ENCODE data around the gene UBAC2.

UBAC2 gene

DNA sequence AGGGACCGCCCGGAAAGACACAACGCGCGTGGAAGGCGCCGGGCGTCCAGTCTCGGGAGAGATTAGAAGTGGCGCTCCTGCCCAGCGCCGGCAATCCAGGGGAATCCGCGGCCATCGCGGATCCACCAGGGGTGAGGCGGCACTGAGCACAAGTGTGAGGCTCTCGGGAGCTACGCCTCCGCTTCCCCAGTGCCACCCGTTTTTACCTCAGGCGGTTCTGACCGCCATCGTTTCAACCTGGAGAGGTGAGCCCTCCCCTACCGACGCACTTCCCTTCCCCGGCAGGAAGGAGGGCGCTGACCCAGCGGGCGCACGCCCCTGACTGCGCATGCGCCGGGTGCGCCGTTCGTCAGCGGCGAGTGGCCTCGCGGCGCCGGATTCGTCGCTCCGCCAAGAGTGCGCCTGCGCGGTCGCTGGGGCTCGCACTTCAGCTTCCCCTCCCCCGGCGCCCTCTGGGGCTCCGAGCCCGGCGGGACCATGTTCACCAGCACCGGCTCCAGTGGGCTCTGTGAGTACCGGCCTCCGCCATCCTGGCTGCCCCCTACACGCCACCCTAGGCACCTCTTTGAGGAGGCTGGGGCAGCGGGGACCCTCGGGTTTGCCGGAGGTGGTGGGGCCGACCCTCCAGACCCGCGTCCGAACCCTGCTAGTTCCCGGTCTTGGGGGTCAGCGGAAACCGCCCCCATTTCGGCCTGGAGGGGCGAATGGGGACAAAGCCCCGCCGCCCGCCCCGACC is at the start of gene UBAC2:
UBAC2 (plus strand) TSS at position 423 of the 736 bp plus-strand sequence; CDS start at position 478, 55 bp downstream.
- TF ChIP-seq, protein P1, sequence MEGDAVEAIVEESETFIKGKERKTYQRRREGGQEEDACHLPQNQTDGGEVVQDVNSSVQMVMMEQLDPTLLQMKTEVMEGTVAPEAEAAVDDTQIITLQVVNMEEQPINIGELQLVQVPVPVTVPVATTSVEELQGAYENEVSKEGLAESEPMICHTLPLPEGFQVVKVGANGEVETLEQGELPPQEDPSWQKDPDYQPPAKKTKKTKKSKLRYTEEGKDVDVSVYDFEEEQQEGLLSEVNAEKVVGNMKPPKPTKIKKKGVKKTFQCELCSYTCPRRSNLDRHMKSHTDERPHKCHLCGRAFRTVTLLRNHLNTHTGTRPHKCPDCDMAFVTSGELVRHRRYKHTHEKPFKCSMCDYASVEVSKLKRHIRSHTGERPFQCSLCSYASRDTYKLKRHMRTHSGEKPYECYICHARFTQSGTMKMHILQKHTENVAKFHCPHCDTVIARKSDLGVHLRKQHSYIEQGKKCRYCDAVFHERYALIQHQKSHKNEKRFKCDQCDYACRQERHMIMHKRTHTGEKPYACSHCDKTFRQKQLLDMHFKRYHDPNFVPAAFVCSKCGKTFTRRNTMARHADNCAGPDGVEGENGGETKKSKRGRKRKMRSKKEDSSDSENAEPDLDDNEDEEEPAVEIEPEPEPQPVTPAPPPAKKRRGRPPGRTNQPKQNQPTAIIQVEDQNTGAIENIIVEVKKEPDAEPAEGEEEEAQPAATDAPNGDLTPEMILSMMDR (IDR thresholded peaks at IDR 0.05; ENCODE audit: borderline replicate concordance, extremely low read depth, low read length, poor library complexity, severe bottlenecking) = peak; percentile 9
- TF ChIP-seq EZH2 (IDR thresholded peaks at IDR 0.05; ENCODE audit: borderline replicate concordance, low read depth, low read length, severe bottlenecking) = no peak
- H3K9me3 ChIP-seq (ENCODE audit: insufficient read depth, low read length, severe bottlenecking) = no peaks in the 10 kb centered on the region
- H4K20me1 ChIP-seq (ENCODE audit: insufficient read depth, low read length) = peaks cover 29% of the 10 kb centered on the region
- peaks cover 51% of the 10 kb centered on the region for H3K4me1 ChIP-seq (ENCODE audit: insufficient read depth, low read length)
- peaks cover 6% of the 10 kb centered on the region for H3K36me3 ChIP-seq (ENCODE audit: insufficient read depth, low read length)
- DNase-seq (peak; percentile 96), ATAC-seq (ENCODE audit: insufficient read depth, low read depth) (peak; percentile 77)
- peak within 1 kb of the TSS; percentile 90 for H3K27ac ChIP-seq (ENCODE audit: low read length)
- peak within 1 kb of the TSS; percentile 82 for H3K4me2 ChIP-seq (ENCODE audit: insufficient read depth, low read length)
- peaks cover 61% of the 10 kb centered on the region for H3K79me2 ChIP-seq (ENCODE audit: insufficient read depth, low read length)
- peak within 1 kb of the TSS; percentile 98 for H3K9ac ChIP-seq (ENCODE audit: low read depth, low read length)
- H2AFZ ChIP-seq (ENCODE audit: low read depth, low read length) = peak within 1 kb of the TSS; percentile 89
- peak within 1 kb of the TSS; percentile 87 to 91 for H3K4me3 ChIP-seq (ENCODE audit: low read depth in 1 of 2, low read length in 2 of 2)
- no peaks in the 10 kb centered on the region for H3K27me3 ChIP-seq (ENCODE audit: insufficient read depth, low read length, poor library complexity)

GRCh38 chr13:99151516-99151915 is 49.1 kb upstream of the UBAC2 start:
- Histone ChIP-seq H4K20me1 (ENCODE audit: insufficient read depth, low read length) (no peaks in the 10 kb centered on the region), H3K27ac (ENCODE audit: low read length) (no peak overlapping the region), H3K4me3 (ENCODE audit: low read depth in 1 of 2, low read length in 2 of 2) (no peak overlapping the region), H3K4me1 (ENCODE audit: insufficient read depth, low read length) (no peaks in the 10 kb centered on the region), H3K9me3 (ENCODE audit: insufficient read depth, low read length, severe bottlenecking) (no peaks in the 10 kb centered on the region), H3K9ac (ENCODE audit: low read depth, low read length) (no peak overlapping the region), H3K4me2 (ENCODE audit: insufficient read depth, low read length) (no peak overlapping the region), H3K79me2 (ENCODE audit: insufficient read depth, low read length) (no peaks in the 10 kb centered on the region), H2AFZ (ENCODE audit: low read depth, low read length) (no peak overlapping the region), H3K27me3 (ENCODE audit: insufficient read depth, low read length, poor library complexity) (no peaks in the 10 kb centered on the region), H3K36me3 (ENCODE audit: insufficient read depth, low read length) (no peaks in the 10 kb centered on the region)
- no peak for ATAC-seq (ENCODE audit: insufficient read depth, low read depth)
- no peak for DNase-seq
- TF ChIP-seq, protein P1 (IDR thresholded peaks at IDR 0.05; ENCODE audit: borderline replicate concordance, extremely low read depth, low read length, poor library complexity, severe bottlenecking) = no peak
- TF ChIP-seq EZH2 (IDR thresholded peaks at IDR 0.05; ENCODE audit: borderline replicate concordance, low read depth, low read length, severe bottlenecking) = no peak

GRCh38 chr13:99153219-99153618 is 47.4 kb upstream of the UBAC2 start:
- Histone ChIP-seq H3K4me1 (ENCODE audit: insufficient read depth, low read length) (no peaks in the 10 kb centered on the region), H3K79me2 (ENCODE audit: insufficient read depth, low read length) (no peaks in the 10 kb centered on the region), H3K27ac (ENCODE audit: low read length) (no peak overlapping the region), H3K4me2 (ENCODE audit: insufficient read depth, low read length) (no peak overlapping the region), H3K27me3 (ENCODE audit: insufficient read depth, low read length, poor library complexity) (no peaks in the 10 kb centered on the region), H2AFZ (ENCODE audit: low read depth, low read length) (no peak overlapping the region), H3K4me3 (ENCODE audit: low read depth in 1 of 2, low read length in 2 of 2) (no peak overlapping the region), H3K9ac (ENCODE audit: low read depth, low read length) (no peak overlapping the region), H4K20me1 (ENCODE audit: insufficient read depth, low read length) (no peaks in the 10 kb centered on the region), H3K9me3 (ENCODE audit: insufficient read depth, low read length, severe bottlenecking) (no peaks in the 10 kb centered on the region), H3K36me3 (ENCODE audit: insufficient read depth, low read length) (no peaks in the 10 kb centered on the region)
- DNase-seq = no peak
- no peak for ATAC-seq (ENCODE audit: insufficient read depth, low read depth)
- TF ChIP-seq, protein P1 (IDR thresholded peaks at IDR 0.05; ENCODE audit: borderline replicate concordance, extremely low read depth, low read length, poor library complexity, severe bottlenecking) = no peak
- TF ChIP-seq EZH2 (IDR thresholded peaks at IDR 0.05; ENCODE audit: borderline replicate concordance, low read depth, low read length, severe bottlenecking) = no peak

All from DND-41 (cell line).